Esophagus squamous epithelium (tissue), 4 donors: Measurements from ENCODE around the gene UBE2S.
A peak's percentile ranks its signal among the peaks of the same experiment; 100 is the strongest.

Experiments
- CTCF ChIP-seq, 6 experiments: fragments of 450-650 bp in 4 of 6; fragments of 200-600 bp in 2 of 6; sonication (generic) in 2 of 6; IDR thresholded peaks; one replicate each; pipeline ENCODE4 v1.5.1; 2016 to 2019; ENCODE audit warnings: antibody characterized with exemption in 6 of 6, mild to moderate bottlenecking in 4 of 6, moderate library complexity in 4 of 6
- POLR2A ChIP-seq, 4 donors: fragments of 450-650 bp; IDR thresholded peaks; one replicate each; pipeline ENCODE4 v1.6.1; 2017; ENCODE audit warnings: antibody characterized with exemption in 4 of 4, mild to moderate bottlenecking in 4 of 4, moderate library complexity in 3 of 4

GRCh38 chr19:55407800-55408532, 378 bp upstream of the UBE2S start:
- peak in 1 of 6 experiments; percentile 20 for TF ChIP-seq CTCF (IDR thresholded peaks at IDR 0.05)
- no peak for TF ChIP-seq POLR2A (IDR thresholded peaks at IDR 0.05)
